IMR-90 (cell line): ENCODE measurements around the gene ATG2A. TPM values are rescaled to one million over a fixed set of nuclear protein-coding genes. Genes with fewer than 3 reads are reported as not detected.

ENCODE experiments used
- ATAC-seq: fragments of 200-7000 bp; cut with Tn5 transposase; 2 replicates; pipeline ENCODE4 v1.9.1; 2020; ENCODE audit warnings: low read depth, mild to moderate bottlenecking, moderate library complexity
- BruUV-seq: library from RNA; stranded (reverse); fragments of 400-500 nt; replicated peaks from 2 replicates; lab custom pipeline; 2021; lab: Mats Ljungman, UMichigan
- CTCF ChIA-PET: fragments of 300-600 bp; formaldehyde crosslinking; extraction: SDS; loops from one replicate; lab custom pipeline; 2021; ENCODE audit warnings: antibody characterized with exemption; lab: Yijun Ruan, JAX
- POLR2A ChIA-PET: fragments of 300-600 bp; sonication (Branson Sonifier 250); formaldehyde crosslinking; loops from one replicate; lab custom pipeline; 2022; ENCODE audit warnings: antibody characterized with exemption; ENCODE audit not compliant: unreplicated experiment; lab: Charles Lee
- DNase-seq: peaks from one replicate; pipeline ENCODE4 v3.0.0; 2013
- H2AFZ ChIP-seq: replicated peaks from 2 replicates; pipeline ENCODE3; 2013; ENCODE audit warnings: low read length, mild to moderate bottlenecking; ENCODE audit not compliant: poor library complexity
- H2AK5ac ChIP-seq: 2 replicates; pipeline ENCODE4 v1.6.1; 2013; ENCODE audit warnings: low read depth, low read length, inconsistent platforms
- H2AK9ac ChIP-seq: replicated peaks from 2 replicates; pipeline ENCODE3; 2013; ENCODE audit warnings: mild to moderate bottlenecking, low read depth, low read length, moderate library complexity; ENCODE audit not compliant: poor library complexity
- H2BK120ac ChIP-seq: 2 replicates; pipeline ENCODE4 v1.6.1; 2013; ENCODE audit warnings: low read depth, low read length, inconsistent platforms
- H2BK15ac ChIP-seq: 3 replicates; pipeline ENCODE4 v1.6.1; 2013; ENCODE audit warnings: low read depth, low read length, inconsistent platforms
- H2BK20ac ChIP-seq: 2 replicates; pipeline ENCODE4 v1.6.1; 2013; ENCODE audit warnings: low read depth, mild to moderate bottlenecking, inconsistent platforms, low read length, moderate library complexity
- H2BK5ac ChIP-seq: 2 replicates; pipeline ENCODE4 v1.6.1; 2013; ENCODE audit warnings: mild to moderate bottlenecking, low read depth, low read length, inconsistent platforms; ENCODE audit not compliant: poor library complexity, severe bottlenecking
- H3K14ac ChIP-seq: replicated peaks from 2 replicates; pipeline ENCODE4 v1.6.1; 2013; ENCODE audit warnings: low read depth, low read length, inconsistent platforms
- H3K18ac ChIP-seq: 2 replicates; pipeline ENCODE4 v1.6.1; 2013; ENCODE audit warnings: low read depth, low read length, control low read depth
- H3K23ac ChIP-seq: 2 replicates; pipeline ENCODE4 v1.6.1; 2013; ENCODE audit warnings: low read depth, low read length, inconsistent platforms
- H3K27ac ChIP-seq: 2 replicates; pipeline ENCODE4 v1.5.1; 2013; ENCODE audit warnings: mild to moderate bottlenecking, control low read depth, low read length; ENCODE audit not compliant: insufficient read depth
- H3K27me3 ChIP-seq: 2 replicates; pipeline ENCODE4 v1.6.1; 2013; ENCODE audit warnings: low read length; ENCODE audit not compliant: control insufficient read depth, insufficient read depth
- H3K36me3 ChIP-seq: 2 replicates; pipeline ENCODE4 v1.6.1; 2013; ENCODE audit warnings: low read length, mixed read lengths; ENCODE audit not compliant: control insufficient read depth, insufficient read depth
- H3K4ac ChIP-seq: 2 replicates; pipeline ENCODE4 v1.6.1; 2013; ENCODE audit warnings: low read depth, low read length, inconsistent platforms
- H3K4me1 ChIP-seq: 2 replicates; pipeline ENCODE4 v1.6.1; 2013; ENCODE audit warnings: low read length, mixed read lengths; ENCODE audit not compliant: control insufficient read depth, insufficient read depth
- H3K4me2 ChIP-seq: 2 replicates; pipeline ENCODE4 v1.6.1; 2013; ENCODE audit warnings: low read depth, mild to moderate bottlenecking, control low read depth, low read length, moderate library complexity
- H3K4me3 ChIP-seq: 2 replicates; pipeline ENCODE4 v1.5.1; 2013; ENCODE audit warnings: low read depth, mild to moderate bottlenecking, control low read depth, low read length, moderate library complexity; ENCODE audit not compliant: insufficient read depth
- H3K56ac ChIP-seq: 2 replicates; pipeline ENCODE4 v1.6.1; 2013; ENCODE audit warnings: low read length, inconsistent platforms; ENCODE audit not compliant: insufficient read depth; ENCODE audit errors: extremely low read depth
- H3K79me1 ChIP-seq, 2 experiments: 2 replicates each; pipeline ENCODE4 v1.6.1; 2013; ENCODE audit warnings: low read length in 2 of 2, inconsistent platforms in 1 of 2, low read depth in 1 of 2
- H3K9ac ChIP-seq: 2 replicates; pipeline ENCODE4 v1.6.1; 2013; ENCODE audit warnings: low read depth, low read length, control low read depth
- H3K9me1 ChIP-seq: 2 replicates; pipeline ENCODE4 v1.6.1; 2013; ENCODE audit warnings: low read length, inconsistent platforms; ENCODE audit not compliant: insufficient read depth
- H3K9me3 ChIP-seq: 2 replicates; pipeline ENCODE4 v1.6.1; 2013; ENCODE audit warnings: low read length; ENCODE audit not compliant: control insufficient read depth, insufficient read depth
- H4K20me1 ChIP-seq: 2 replicates; pipeline ENCODE4 v1.6.1; 2013; ENCODE audit warnings: low read length, inconsistent platforms; ENCODE audit not compliant: insufficient read depth
- H4K5ac ChIP-seq: 2 replicates; pipeline ENCODE4 v1.6.1; 2013; ENCODE audit warnings: mild to moderate bottlenecking, low read depth, low read length, control low read depth
- H4K8ac ChIP-seq, 2 experiments: 2 replicates each; pipeline ENCODE4 v1.6.1; 2013; ENCODE audit warnings: low read depth in 2 of 2, low read length in 2 of 2, control low read depth in 1 of 2, inconsistent platforms in 1 of 2
- H4K91ac ChIP-seq: 2 replicates; pipeline ENCODE4 v1.6.1; 2013; ENCODE audit warnings: low read depth, low read length, inconsistent platforms; ENCODE audit not compliant: insufficient read depth
- MAZ ChIP-seq: IDR thresholded peaks from 2 replicates; pipeline ENCODE4 v1.6.1; 2012; ENCODE audit warnings: low read depth, mild to moderate bottlenecking, low read length, improper control_type of control experiment, moderate library complexity, borderline replicate concordance
- NFE2L2 ChIP-seq: fragments of 150-350 bp; IDR thresholded peaks from 2 replicates; pipeline ENCODE4 v1.6.1; 2016; ENCODE audit warnings: low read depth, mild to moderate bottlenecking, low read length
- USF2 ChIP-seq: fragments of 150-350 bp; IDR thresholded peaks from 2 replicates; pipeline ENCODE4 v1.6.1; 2017; ENCODE audit warnings: mild to moderate bottlenecking, antibody characterized with exemption, low read length, low read depth
- WGBS, 2 experiments: methylation state at CpG; one replicate each; pipeline versions ENCODE4 v1.1.5 to v1.1.7; 2013; ENCODE audit warnings: missing lambda C conversion rate in 2 of 2; ENCODE audit not compliant: insufficient read length in 1 of 2; ENCODE audit errors: extremely low coverage in 2 of 2; 5-methylcytosine and 5-hydroxymethylcytosine counted together
- dilution Hi-C: fragments of 300-500 bp; cut with HindIII; formaldehyde crosslinking; loops from one replicate; pipeline ENCODE4 v1.14.3; 2018; ENCODE audit warnings: low sequenced_read_pairs; ENCODE audit not compliant: unreplicated experiment
- in situ Hi-C: fragments of 300-500 bp; cut with MboI; formaldehyde crosslinking; loops from 3 replicates; pipeline ENCODE4 v1.14.3; 2019; ENCODE audit warnings: low sequenced_read_pairs, inconsistent platforms, mixed read lengths
- intact Hi-C: fragments of 100-400 bp; cut with micrococcal nuclease; formaldehyde crosslinking; loops from 2 replicates; pipeline ENCODE4 v1.10.0; 2022
- polyA plus RNA-seq, 3 experiments: library from polyadenylated mRNA; depleted of rRNA; stranded (reverse); fragments of >200 nt; gene quantifications; 2 replicates each; pipeline ENCODE4 v1.2.3, GENCODE V29; 2012; ENCODE audit warnings: low replicate concordance in 1 of 3
- total RNA-seq: library from RNA; depleted of rRNA; stranded (reverse); fragments of >200 nt; gene quantifications from 2 replicates; pipeline ENCODE4 v1.2.3, GENCODE V29; 2012

The ATG2A gene
- total and polyA plus RNA-seq, 2 of the 4 experiments (the other 2 are of a cell fraction), result 3.2 to 10.5 TPM

DNA sequence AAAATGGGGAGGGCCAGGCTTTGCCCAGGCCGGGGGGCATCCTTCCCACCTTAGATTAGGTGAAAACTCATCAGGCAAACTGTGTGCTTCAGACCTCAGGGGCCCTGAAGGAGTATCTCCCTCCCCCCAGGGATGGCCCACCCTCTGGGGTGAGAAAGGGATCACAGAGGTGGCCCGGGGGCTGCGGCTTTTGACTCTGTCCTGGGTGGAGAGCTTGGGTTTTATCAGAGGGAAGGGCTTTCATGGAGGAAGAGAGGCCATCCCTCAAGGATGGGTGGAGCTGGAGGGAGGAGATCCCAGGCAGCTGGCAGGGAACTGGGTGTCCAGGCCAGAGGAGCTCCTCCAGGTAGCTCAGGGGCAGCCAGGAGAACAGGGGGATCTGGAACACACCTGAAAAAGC lies 4.4 kb upstream of the ATG2A start:
- Histone ChIP-seq H3K4me2 (no peak overlapping the region), H3K56ac (no peak overlapping the region), H3K14ac (no peak overlapping the region), H3K36me3 (no peaks in the 10 kb centered on the region), H3K9me1 (0 out of 2 replicates have a peak, but pooled peaks cover 6% of the 10 kb centered on the region), H4K8ac (no peak overlapping the region), H3K9ac (no peak overlapping the region), H3K27ac (no peak overlapping the region), H2BK15ac (no peak overlapping the region), H3K18ac (no peak overlapping the region), H2AFZ (no peak overlapping the region), H2BK120ac (no peak overlapping the region), H3K4me3 (no peak overlapping the region), H3K9me3 (no peaks in the 10 kb centered on the region), H3K79me1 (peaks cover 10 to 25% of the 10 kb centered on the region in 2 experiments), H3K23ac (no peak overlapping the region), H2AK5ac (no peak overlapping the region), H3K4ac (no peak overlapping the region), H3K4me1 (peaks cover 10% of the 10 kb centered on the region), H2BK5ac (no peak overlapping the region), H4K20me1 (no peaks in the 10 kb centered on the region; the same call in 1 of the 2 replicates), H4K91ac (no peak overlapping the region), H2AK9ac (no peak overlapping the region), H3K27me3 (no peaks in the 10 kb centered on the region), H2BK20ac (no peak overlapping the region), H4K5ac (no peak overlapping the region)
- ChIA-PET CTCF (no interaction called here), POLR2A (no interaction called here)
- DNase-seq, result no peak
- in situ Hi-C loops, result loop anchor here (5.0 kb wide), 1 partner anchor 86 kb away; no protein-coding TSS in a partner anchor
- intact Hi-C loops, result no loop called here
- ATAC-seq, result no peak
- no peak for TF ChIP-seq NFE2L2
- TF ChIP-seq USF2, result no peak
- no peak for TF ChIP-seq MAZ
- WGBS, 2 experiments, result no CpG with 5 or more reads among the region's 3 CpGs
- dilution Hi-C loops, result no loop called here
- BruUV-seq, result no TSS peak
